ENCODE data around the gene PTPRG.

PTPRG gene

GRCh38 chr3:61620073-61620472, 58.7 kb downstream of the PTPRG start:
- DNase-seq: no peak

- DNase-seq: no peak
Measured at GRCh38 chr3:61624300-61624699, 62.9 kb downstream of the PTPRG start.

- no peak for DNase-seq
Measured at GRCh38 chr3:61625429-61625828, 64.1 kb downstream of the PTPRG start.

GRCh38 chr3:61626484-61626883, 65.1 kb downstream of the PTPRG start:
- no peak for DNase-seq

- DNase-seq: peak; percentile 95
Measured at GRCh38 chr3:61627768-61628185, 66.4 kb downstream of the PTPRG start.

GRCh38 chr3:61628636-61629035, 67.3 kb downstream of the PTPRG start:
- DNase-seq: no peak

GRCh38 chr3:61629442-61629841, 68.1 kb downstream of the PTPRG start:
- DNase-seq: no peak

GRCh38 chr3:61631108-61631769, 69.9 kb downstream of the PTPRG start:
- DNase-seq: no peak

GRCh38 chr3:61632568-61633175, 71.3 kb downstream of the PTPRG start:
- peak; percentile 42 for DNase-seq

- DNase-seq: peak; percentile 59
Measured at GRCh38 chr3:61634678-61635077, 73.3 kb downstream of the PTPRG start.

- DNase-seq: peak; percentile 30
Measured at GRCh38 chr3:61637088-61638051, 76.0 kb downstream of the PTPRG start.

GRCh38 chr3:61638741-61639140, 77.4 kb downstream of the PTPRG start:
- peak; percentile 69 for DNase-seq

GRCh38 chr3:61639991-61640390, 78.6 kb downstream of the PTPRG start:
- DNase-seq: no peak

- DNase-seq: no peak
Measured at GRCh38 chr3:61645148-61645547, 83.8 kb downstream of the PTPRG start.

GRCh38 chr3:61646360-61646759, 85.0 kb downstream of the PTPRG start:
- DNase-seq: no peak

- DNase-seq: no peak
Measured at GRCh38 chr3:61646851-61647525, 85.6 kb downstream of the PTPRG start.

- DNase-seq: no peak
Measured at GRCh38 chr3:61648481-61648880, 87.1 kb downstream of the PTPRG start.

GRCh38 chr3:61649381-61650170, 88.2 kb downstream of the PTPRG start:
- no peak for DNase-seq

- peak; percentile 29 for DNase-seq
Measured at GRCh38 chr3:61650276-61650675, 88.9 kb downstream of the PTPRG start.

GRCh38 chr3:61650719-61651410, 89.5 kb downstream of the PTPRG start:
- DNase-seq: no peak

- no peak for DNase-seq
Measured at GRCh38 chr3:61657689-61658088, 96.3 kb downstream of the PTPRG start.

All from fibroblast of skin of back (primary cell).